ENCODE results near the gene REXO4.

Gene REXO4

GRCh38 chr9:133427658-133428348, 10.0 kb upstream of the REXO4 start:
- H3K36me3 ChIP-seq (ENCODE audit: insufficient read depth, low read length), result no peaks in the 10 kb centered on the region
- TF ChIP-seq CTCF (conservative IDR thresholded peaks at IDR 0.05; ENCODE audit: low read length), result no peak
- no peak for TF ChIP-seq EZH2phosphoT487 (IDR thresholded peaks at IDR 0.05; ENCODE audit: borderline replicate concordance)
- no peaks in the 10 kb centered on the region for H3K27me3 ChIP-seq (ENCODE audit: insufficient read depth, low read length, poor library complexity, severe bottlenecking)
- H3K4me3 ChIP-seq (ENCODE audit: low read length, poor library complexity, severe bottlenecking), result no peak overlapping the region
- H3K79me2 ChIP-seq (ENCODE audit: insufficient read depth, low read length), result no peaks in the 10 kb centered on the region
- no peaks in the 10 kb centered on the region for H3F3A ChIP-seq (ENCODE audit: low read depth)
- no peaks in the 10 kb centered on the region for H3K4me1 ChIP-seq (ENCODE audit: insufficient read depth, low read length, poor library complexity, severe bottlenecking)
- H3K9ac ChIP-seq (ENCODE audit: low read depth, low read length, poor library complexity, severe bottlenecking), result no peak overlapping the region
- H4K20me1 ChIP-seq (ENCODE audit: insufficient read depth, low read length, poor library complexity, severe bottlenecking), result no peaks in the 10 kb centered on the region
- H3K9me2 ChIP-seq (replicated peaks; ENCODE audit: low read depth, low read length), result no peaks in the 10 kb centered on the region
- H3K4me2 ChIP-seq (ENCODE audit: low read depth, low read length, poor library complexity, severe bottlenecking), result no peak overlapping the region
- no peak overlapping the region for H2AFZ ChIP-seq (ENCODE audit: low read length)
- H3K9me3 ChIP-seq (ENCODE audit: insufficient read depth, low read depth, low read length), result no peaks in the 10 kb centered on the region; the same call in 1 of the 2 replicates

- Histone ChIP-seq H2AFZ (ENCODE audit: low read length) (no peak overlapping the region), H3K9me2 (replicated peaks; ENCODE audit: low read depth, low read length) (no peaks in the 10 kb centered on the region), H3K79me2 (ENCODE audit: insufficient read depth, low read length) (no peaks in the 10 kb centered on the region), H3K4me1 (ENCODE audit: insufficient read depth, low read length, poor library complexity, severe bottlenecking) (no peaks in the 10 kb centered on the region), H4K20me1 (ENCODE audit: insufficient read depth, low read length, poor library complexity, severe bottlenecking) (no peaks in the 10 kb centered on the region), H3K4me2 (ENCODE audit: low read depth, low read length, poor library complexity, severe bottlenecking) (no peak overlapping the region), H3K27me3 (ENCODE audit: insufficient read depth, low read length, poor library complexity, severe bottlenecking) (no peaks in the 10 kb centered on the region), H3K9ac (ENCODE audit: low read depth, low read length, poor library complexity, severe bottlenecking) (no peak overlapping the region), H3F3A (ENCODE audit: low read depth) (no peaks in the 10 kb centered on the region), H3K4me3 (ENCODE audit: low read length, poor library complexity, severe bottlenecking) (no peak overlapping the region), H3K9me3 (ENCODE audit: insufficient read depth, low read depth, low read length) (no peaks in the 10 kb centered on the region; the same call in 1 of the 2 replicates), H3K36me3 (ENCODE audit: insufficient read depth, low read length) (no peaks in the 10 kb centered on the region)
- TF ChIP-seq EZH2phosphoT487 (IDR thresholded peaks at IDR 0.05; ENCODE audit: borderline replicate concordance), result no peak
- no peak for TF ChIP-seq CTCF (conservative IDR thresholded peaks at IDR 0.05; ENCODE audit: low read length)
These were observed 8.2 kb upstream of the REXO4 start for GRCh38 chr9:133426011-133426410.

- Histone ChIP-seq H3K36me3 (ENCODE audit: insufficient read depth, low read length) (no peaks in the 10 kb centered on the region), H4K20me1 (ENCODE audit: insufficient read depth, low read length, poor library complexity, severe bottlenecking) (no peaks in the 10 kb centered on the region), H3F3A (ENCODE audit: low read depth) (no peaks in the 10 kb centered on the region), H3K4me1 (ENCODE audit: insufficient read depth, low read length, poor library complexity, severe bottlenecking) (no peaks in the 10 kb centered on the region), H3K79me2 (ENCODE audit: insufficient read depth, low read length) (no peaks in the 10 kb centered on the region), H3K9me2 (replicated peaks; ENCODE audit: low read depth, low read length) (no peaks in the 10 kb centered on the region), H2AFZ (ENCODE audit: low read length) (no peak overlapping the region), H3K9me3 (ENCODE audit: insufficient read depth, low read depth, low read length) (no peaks in the 10 kb centered on the region; the same call in 1 of the 2 replicates), H3K4me2 (ENCODE audit: low read depth, low read length, poor library complexity, severe bottlenecking) (no peak overlapping the region), H3K4me3 (ENCODE audit: low read length, poor library complexity, severe bottlenecking) (no peak overlapping the region), H3K9ac (ENCODE audit: low read depth, low read length, poor library complexity, severe bottlenecking) (no peak overlapping the region), H3K27me3 (ENCODE audit: insufficient read depth, low read length, poor library complexity, severe bottlenecking) (no peaks in the 10 kb centered on the region)
- no peak for TF ChIP-seq CTCF (conservative IDR thresholded peaks at IDR 0.05; ENCODE audit: low read length)
- no peak for TF ChIP-seq EZH2phosphoT487 (IDR thresholded peaks at IDR 0.05; ENCODE audit: borderline replicate concordance)
These were observed 7.3 kb upstream of the REXO4 start for GRCh38 chr9:133425049-133425632.
